ENCODE data around the gene NR1I3. TPM values are rescaled to one million over a fixed set of nuclear protein-coding genes. Genes with fewer than 3 reads are reported as not detected.

NR1I3 gene
- total and polyA plus RNA-seq, 2 of the 13 experiments (the other 11 are each of a cell fraction or from before 2014, with no cell fraction given): 0.62 to 0.95 TPM

- TF ChIP-seq SOX13 (IDR thresholded peaks at IDR 0.05) (no peak), SOX13 (CRISPR knock-in tag; conservative IDR thresholded peaks at IDR 0.05 in 1 of 2, IDR thresholded peaks at IDR 0.05 in 1 of 2) (peak in 1 of 2 experiments; percentile 39; a peak in 1 of 4 replicates), ZFY (CRISPR knock-in tag; IDR thresholded peaks at IDR 0.05) (peak; percentile 23; the same call in 1 of the 2 replicates), ZNF281 (CRISPR knock-in tag; IDR thresholded peaks at IDR 0.05; ENCODE audit: borderline replicate concordance) (peak; percentile 79), ZSCAN9 (CRISPR knock-in tag; IDR thresholded peaks at IDR 0.05; ENCODE audit: borderline replicate concordance) (no peak), MBNL3 (CRISPR knock-in tag; conservative IDR thresholded peaks at IDR 0.05) (no peak), ZC3H4 (CRISPR knock-in tag; IDR thresholded peaks at IDR 0.05; ENCODE audit: borderline replicate concordance) (peak; percentile 26; the same call in 1 of the 2 replicates), ZSCAN12 (CRISPR knock-in tag; IDR thresholded peaks at IDR 0.05) (no peak), PITX1 (CRISPR knock-in tag; IDR thresholded peaks at IDR 0.05) (no peak), NR1H2 (CRISPR knock-in tag; IDR thresholded peaks at IDR 0.05; ENCODE audit: borderline replicate concordance, low read depth) (no peak), ZFX (CRISPR knock-in tag; IDR thresholded peaks at IDR 0.05; ENCODE audit: low read depth) (peak; percentile 22; the same call in 1 of the 2 replicates), YEATS4 (CRISPR knock-in tag; IDR thresholded peaks at IDR 0.05; ENCODE audit: borderline replicate concordance) (0 out of 2 replicates have a peak, but pooled peaks have one; percentile 25), MEIS1 (CRISPR knock-in tag; IDR thresholded peaks at IDR 0.05; ENCODE audit: borderline replicate concordance) (no peak), ZNF891 (CRISPR knock-in tag; IDR thresholded peaks at IDR 0.05) (0 out of 2 replicates have a peak, but pooled peaks have one; percentile 14), HOXA3 (CRISPR knock-in tag; IDR thresholded peaks at IDR 0.05) (peak; percentile 27; the same call in 1 of the 2 replicates), ZNF605 (CRISPR knock-in tag; IDR thresholded peaks at IDR 0.05) (peak; percentile 60; the same call in 1 of the 2 replicates), ZNF816 (CRISPR knock-in tag; IDR thresholded peaks at IDR 0.05; ENCODE audit: borderline replicate concordance) (0 out of 2 replicates have a peak, but pooled peaks have one; percentile 38), CHCHD3 (CRISPR knock-in tag; IDR thresholded peaks at IDR 0.05) (0 out of 2 replicates have a peak, but pooled peaks have one; percentile 71), BRD4 (CRISPR knock-in tag; IDR thresholded peaks at IDR 0.05) (peak; percentile 76; the same call in 1 of the 2 replicates), ZBTB38 (CRISPR knock-in tag; IDR thresholded peaks at IDR 0.05) (peak; percentile 79; the same call in 1 of the 2 replicates), ZNF451 (CRISPR knock-in tag; IDR thresholded peaks at IDR 0.05) (0 out of 2 replicates have a peak, but pooled peaks have one; percentile 51)
- TF ChIP-seq, protein P1, sequence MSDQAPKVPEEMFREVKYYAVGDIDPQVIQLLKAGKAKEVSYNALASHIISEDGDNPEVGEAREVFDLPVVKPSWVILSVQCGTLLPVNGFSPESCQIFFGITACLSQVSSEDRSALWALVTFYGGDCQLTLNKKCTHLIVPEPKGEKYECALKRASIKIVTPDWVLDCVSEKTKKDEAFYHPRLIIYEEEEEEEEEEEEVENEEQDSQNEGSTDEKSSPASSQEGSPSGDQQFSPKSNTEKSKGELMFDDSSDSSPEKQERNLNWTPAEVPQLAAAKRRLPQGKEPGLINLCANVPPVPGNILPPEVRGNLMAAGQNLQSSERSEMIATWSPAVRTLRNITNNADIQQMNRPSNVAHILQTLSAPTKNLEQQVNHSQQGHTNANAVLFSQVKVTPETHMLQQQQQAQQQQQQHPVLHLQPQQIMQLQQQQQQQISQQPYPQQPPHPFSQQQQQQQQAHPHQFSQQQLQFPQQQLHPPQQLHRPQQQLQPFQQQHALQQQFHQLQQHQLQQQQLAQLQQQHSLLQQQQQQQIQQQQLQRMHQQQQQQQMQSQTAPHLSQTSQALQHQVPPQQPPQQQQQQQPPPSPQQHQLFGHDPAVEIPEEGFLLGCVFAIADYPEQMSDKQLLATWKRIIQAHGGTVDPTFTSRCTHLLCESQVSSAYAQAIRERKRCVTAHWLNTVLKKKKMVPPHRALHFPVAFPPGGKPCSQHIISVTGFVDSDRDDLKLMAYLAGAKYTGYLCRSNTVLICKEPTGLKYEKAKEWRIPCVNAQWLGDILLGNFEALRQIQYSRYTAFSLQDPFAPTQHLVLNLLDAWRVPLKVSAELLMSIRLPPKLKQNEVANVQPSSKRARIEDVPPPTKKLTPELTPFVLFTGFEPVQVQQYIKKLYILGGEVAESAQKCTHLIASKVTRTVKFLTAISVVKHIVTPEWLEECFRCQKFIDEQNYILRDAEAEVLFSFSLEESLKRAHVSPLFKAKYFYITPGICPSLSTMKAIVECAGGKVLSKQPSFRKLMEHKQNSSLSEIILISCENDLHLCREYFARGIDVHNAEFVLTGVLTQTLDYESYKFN (CRISPR knock-in tag; conservative IDR thresholded peaks at IDR 0.05): 0 out of 2 replicates have a peak, but pooled peaks have one; percentile 21
Measured at GRCh38 chr1:161200992-161201835, 36.8 kb downstream of the NR1I3 start (continued).
